CD4-positive, alpha-beta T cell treated with Interleukin-17A for 1 hour (primary cell): ENCODE data around the gene GPBP1.
"Not testable (repeated sequence)": the region's sequence is repeated elsewhere in the genome, so short reads cannot be mapped to it uniquely, and the experiment has no call there.

Experiments
- DNase-seq: peaks from one replicate; pipeline ENCODE4 v3.0.0-alpha.2; 2020

GPBP1 gene

GRCh38 chr5:57173319-57174127, at the start of gene GPBP1:
TSS of gene GPBP1 (plus strand) at chr5:57174059. CDS start at chr5:57214131, 40,072 bp downstream.
- DNase-seq: peak; percentile 99

- no peak for DNase-seq
These were observed 45.5 kb upstream of the GPBP1 start for GRCh38 chr5:57128325-57128724.

- no peak for DNase-seq
These were observed 40.3 kb upstream of the GPBP1 start for GRCh38 chr5:57133574-57133973.

GRCh38 chr5:57137401-57137800, 36.5 kb upstream of the GPBP1 start:
- DNase-seq: no peak

GRCh38 chr5:57152316-57152715, 21.5 kb upstream of the GPBP1 start:
- DNase-seq: no peak

- DNase-seq: no peak
These were observed 18.8 kb upstream of the GPBP1 start for GRCh38 chr5:57155033-57155432.

- DNase-seq: no peak
These were observed 16.7 kb upstream of the GPBP1 start for GRCh38 chr5:57157131-57157530.

GRCh38 chr5:57157666-57158065, 16.2 kb upstream of the GPBP1 start:
- no peak for DNase-seq

- DNase-seq: no peak
These were observed 10.3 kb upstream of the GPBP1 start for GRCh38 chr5:57163553-57164006.

- DNase-seq: no peak
These were observed 9.7 kb upstream of the GPBP1 start for GRCh38 chr5:57164124-57164523.

- not testable (repeated sequence) for DNase-seq
These were observed 8.7 kb upstream of the GPBP1 start for GRCh38 chr5:57165171-57165570.

- no peak for DNase-seq
These were observed 7.6 kb upstream of the GPBP1 start for GRCh38 chr5:57166276-57166675.

GRCh38 chr5:57167201-57167600, 6.7 kb upstream of the GPBP1 start:
- DNase-seq: no peak

GRCh38 chr5:57170116-57170515, 3.7 kb upstream of the GPBP1 start:
- not testable (repeated sequence) for DNase-seq

- DNase-seq: peak; percentile 75
These were observed 1.9 kb upstream of the GPBP1 start for GRCh38 chr5:57171816-57172465.

GRCh38 chr5:57172466-57173318, 1.2 kb upstream of the GPBP1 start:
- DNase-seq: peak; percentile 66

GRCh38 chr5:57174128-57174889, 450 bp downstream of the GPBP1 start:
- peak; percentile 53 for DNase-seq

GRCh38 chr5:57174890-57175510, 1.1 kb downstream of the GPBP1 start:
- DNase-seq: peak; percentile 42

GRCh38 chr5:57175551-57176309, 1.9 kb downstream of the GPBP1 start:
- peak; percentile 68 for DNase-seq

- peak; percentile 62 for DNase-seq
These were observed 2.5 kb downstream of the GPBP1 start for GRCh38 chr5:57176350-57176857.
